GM21515 (cell line): ENCODE measurements around the gene PCDHGB2.
A peak's percentile ranks its signal among the peaks of the same experiment; 100 is the strongest.
"Not testable (repeated sequence)": the region's sequence is repeated elsewhere in the genome, so short reads cannot be mapped to it uniquely, and the experiment has no call there.

Source experiments
- ATAC-seq: cut with Tn5 transposase; IDR thresholded peaks from one replicate; pipeline ENCODE4 v1.9.1; 2021; ENCODE audit not compliant: unreplicated experiment

Gene PCDHGB2

DNA sequence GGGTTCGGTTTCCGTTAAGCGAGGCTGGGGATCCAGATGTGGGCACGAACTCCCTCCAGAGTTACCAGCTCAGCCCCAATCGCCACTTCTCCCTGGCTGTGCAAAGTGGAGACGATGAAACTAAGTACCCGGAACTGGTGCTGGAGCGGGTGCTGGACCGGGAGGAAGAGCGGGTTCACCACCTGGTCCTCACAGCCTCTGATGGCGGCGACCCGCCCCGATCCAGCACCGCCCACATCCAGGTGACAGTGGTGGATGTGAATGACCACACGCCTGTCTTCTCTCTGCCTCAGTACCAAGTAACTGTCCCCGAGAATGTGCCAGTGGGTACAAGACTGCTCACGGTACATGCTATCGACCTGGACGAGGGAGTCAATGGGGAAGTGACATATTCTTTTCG lies 23.6 kb downstream of the PCDHGB2 start:
- ATAC-seq: no peak

DNA sequence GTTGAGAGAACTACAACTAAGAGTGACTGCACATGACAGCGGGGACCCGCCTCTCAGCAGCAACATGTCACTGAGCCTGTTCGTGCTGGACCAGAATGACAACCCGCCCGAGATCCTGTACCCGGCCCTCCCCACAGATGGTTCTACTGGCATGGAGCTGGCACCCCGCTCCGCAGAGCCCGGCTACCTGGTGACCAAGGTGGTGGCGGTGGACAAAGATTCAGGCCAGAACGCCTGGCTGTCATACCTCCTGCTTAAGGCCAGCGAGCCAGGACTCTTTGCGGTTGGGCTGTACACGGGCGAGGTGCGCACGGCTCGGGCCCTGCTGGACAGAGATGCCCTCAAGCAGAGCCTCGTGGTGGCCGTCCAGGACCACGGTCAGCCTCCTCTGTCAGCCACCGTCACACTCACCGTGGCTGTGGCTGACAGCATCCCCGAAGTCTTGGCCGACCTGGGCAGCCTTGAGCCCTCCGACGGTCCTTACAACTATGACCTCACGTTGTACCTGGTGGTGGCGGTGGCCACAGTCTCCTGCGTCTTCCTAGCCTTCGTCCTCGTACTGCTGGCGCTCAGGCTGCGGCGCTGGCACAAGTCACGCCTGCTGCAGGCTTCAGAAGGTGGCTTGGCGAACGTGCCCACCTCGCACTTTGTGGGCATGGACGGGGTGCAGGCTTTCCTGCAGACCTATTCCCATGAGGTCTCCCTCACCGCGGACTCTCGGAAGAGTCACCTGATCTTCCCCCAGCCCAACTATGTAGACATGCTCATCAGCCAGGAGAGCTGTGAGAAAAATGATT lies 24.9 kb downstream of the PCDHGB2 start:
- ATAC-seq: no peak

DNA sequence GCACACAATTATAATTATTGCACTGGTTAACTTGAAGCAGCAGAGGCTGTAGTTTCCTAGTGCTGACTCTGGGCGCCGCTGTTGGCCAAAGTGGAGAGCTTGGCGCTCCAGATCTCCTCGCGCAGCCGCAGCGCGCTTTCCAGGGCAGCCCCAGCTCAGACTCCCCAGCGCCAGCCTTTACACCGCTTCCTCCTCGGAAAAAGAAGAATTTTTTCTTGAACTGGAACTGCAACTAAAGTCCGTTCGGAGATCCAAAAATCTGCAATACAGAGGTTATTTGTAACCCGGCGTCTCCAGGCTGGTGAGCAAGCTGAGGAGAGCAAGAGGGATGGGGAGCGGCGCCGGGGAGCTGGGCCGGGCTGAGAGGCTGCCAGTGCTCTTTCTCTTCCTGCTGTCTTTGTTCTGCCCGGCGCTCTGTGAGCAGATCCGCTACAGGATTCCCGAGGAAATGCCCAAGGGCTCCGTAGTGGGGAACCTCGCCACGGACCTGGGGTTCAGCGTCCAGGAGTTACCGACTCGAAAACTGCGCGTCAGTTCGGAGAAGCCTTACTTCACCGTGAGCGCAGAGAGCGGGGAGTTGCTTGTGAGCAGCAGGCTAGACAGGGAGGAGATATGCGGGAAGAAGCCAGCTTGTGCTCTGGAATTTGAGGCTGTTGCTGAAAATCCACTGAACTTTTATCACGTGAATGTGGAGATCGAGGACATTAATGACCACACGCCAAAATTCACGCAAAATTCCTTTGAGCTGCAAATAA lies 27.9 kb downstream of the PCDHGB2 start, which contains the start of gene PCDHGB4:
TSS of gene PCDHGB4 (plus strand) at position 142 of the 755 bp plus-strand sequence. CDS start at position 329, 187 bp downstream.
- ATAC-seq: peak; percentile 78

DNA sequence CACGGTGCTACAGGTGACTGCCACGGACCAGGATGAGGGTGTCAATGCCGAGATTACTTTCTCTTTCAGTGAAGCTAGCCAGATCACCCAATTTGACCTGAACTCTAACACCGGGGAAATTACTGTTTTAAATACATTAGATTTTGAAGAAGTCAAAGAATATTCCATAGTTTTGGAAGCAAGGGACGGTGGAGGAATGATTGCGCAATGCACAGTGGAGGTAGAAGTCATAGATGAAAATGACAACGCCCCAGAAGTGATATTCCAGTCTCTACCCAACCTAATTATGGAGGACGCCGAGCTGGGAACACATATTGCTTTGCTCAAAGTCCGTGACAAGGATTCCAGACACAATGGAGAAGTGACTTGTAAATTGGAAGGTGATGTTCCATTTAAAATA lies 28.9 kb downstream of the PCDHGB2 start:
- no peak for ATAC-seq

DNA sequence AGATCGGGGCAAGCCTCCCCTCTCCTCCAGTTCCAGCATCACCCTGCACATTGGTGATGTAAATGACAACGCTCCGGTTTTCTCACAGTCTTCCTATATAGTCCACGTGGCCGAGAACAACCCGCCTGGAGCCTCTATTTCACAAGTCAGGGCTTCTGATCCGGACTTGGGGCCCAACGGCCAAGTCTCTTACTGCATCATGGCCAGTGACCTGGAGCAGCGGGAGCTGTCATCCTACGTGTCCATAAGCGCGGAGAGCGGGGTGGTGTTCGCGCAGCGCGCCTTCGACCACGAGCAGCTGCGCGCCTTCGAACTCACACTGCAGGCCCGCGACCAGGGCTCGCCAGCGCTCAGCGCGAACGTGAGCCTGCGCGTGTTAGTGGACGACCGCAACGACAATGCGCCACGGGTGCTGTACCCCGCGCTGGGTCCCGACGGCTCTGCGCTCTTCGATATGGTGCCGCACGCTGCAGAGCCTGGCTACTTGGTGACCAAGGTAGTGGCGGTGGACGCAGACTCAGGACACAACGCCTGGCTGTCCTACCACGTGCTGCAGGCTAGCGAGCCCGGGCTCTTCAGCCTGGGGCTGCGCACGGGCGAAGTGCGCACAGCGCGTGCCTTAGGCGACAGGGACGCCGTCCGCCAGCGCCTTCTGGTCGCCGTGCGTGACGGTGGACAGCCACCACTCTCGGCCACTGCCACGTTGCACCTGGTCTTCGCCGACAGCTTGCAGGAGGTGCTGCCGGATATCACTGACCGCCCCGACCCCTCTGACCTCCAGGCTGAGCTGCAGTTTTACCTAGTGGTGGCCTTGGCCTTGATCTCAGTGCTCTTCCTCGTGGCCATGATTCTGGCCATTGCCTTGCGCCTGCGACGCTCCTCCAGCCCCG lies 29.6 kb downstream of the PCDHGB2 start:
- no peak for ATAC-seq

DNA sequence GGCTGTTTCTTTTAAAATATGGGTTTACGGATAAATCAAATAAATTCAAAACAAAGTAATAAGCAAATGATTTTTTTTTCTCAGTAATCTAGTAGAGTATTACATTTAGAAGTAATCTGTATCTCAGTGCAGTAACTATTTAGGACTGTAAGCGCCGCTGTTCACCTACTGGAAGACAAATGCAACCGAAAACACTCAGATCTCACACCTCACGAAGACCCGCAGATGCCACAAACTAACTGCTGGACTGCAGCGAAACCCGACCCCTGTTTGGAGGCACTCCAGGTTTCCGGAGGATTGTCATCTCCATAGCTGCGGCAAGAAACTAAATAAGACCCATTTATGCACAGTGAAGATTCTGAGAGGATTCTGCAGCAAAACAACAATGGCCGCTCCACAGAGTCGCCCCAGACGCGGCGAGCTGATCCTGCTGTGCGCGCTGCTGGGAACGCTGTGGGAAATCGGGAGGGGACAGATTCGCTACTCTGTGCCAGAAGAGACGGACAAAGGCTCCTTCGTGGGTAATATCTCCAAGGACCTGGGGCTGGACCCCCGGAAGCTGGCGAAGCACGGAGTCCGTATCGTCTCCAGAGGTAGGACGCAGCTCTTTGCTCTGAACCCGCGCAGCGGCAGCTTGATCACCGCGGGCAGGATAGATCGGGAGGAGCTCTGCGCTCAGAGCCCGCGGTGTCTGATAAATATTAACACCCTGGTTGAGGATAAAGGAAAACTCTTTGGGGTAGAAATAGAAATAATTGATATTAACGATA lies 32.8 kb downstream of the PCDHGB2 start, which contains the start of gene PCDHGA8:
TSS of gene PCDHGA8 (plus strand) at position 205 of the 770 bp plus-strand sequence. CDS start at position 386, 181 bp downstream.
- ATAC-seq: no peak

DNA sequence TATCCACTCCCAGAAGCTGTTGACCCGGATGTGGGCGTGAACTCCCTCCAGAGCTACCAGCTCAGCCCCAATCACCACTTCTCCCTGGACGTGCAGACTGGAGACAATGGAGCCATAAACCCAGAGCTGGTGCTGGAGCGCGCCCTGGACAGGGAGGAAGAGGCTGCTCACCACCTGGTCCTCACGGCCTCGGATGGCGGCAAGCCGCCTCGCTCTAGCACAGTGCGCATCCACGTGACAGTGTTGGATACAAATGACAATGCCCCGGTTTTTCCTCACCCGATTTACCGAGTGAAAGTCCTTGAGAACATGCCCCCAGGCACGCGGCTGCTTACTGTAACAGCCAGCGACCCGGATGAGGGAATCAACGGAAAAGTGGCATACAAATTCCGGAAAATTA lies 33.5 kb downstream of the PCDHGB2 start:
- no peak for ATAC-seq

DNA sequence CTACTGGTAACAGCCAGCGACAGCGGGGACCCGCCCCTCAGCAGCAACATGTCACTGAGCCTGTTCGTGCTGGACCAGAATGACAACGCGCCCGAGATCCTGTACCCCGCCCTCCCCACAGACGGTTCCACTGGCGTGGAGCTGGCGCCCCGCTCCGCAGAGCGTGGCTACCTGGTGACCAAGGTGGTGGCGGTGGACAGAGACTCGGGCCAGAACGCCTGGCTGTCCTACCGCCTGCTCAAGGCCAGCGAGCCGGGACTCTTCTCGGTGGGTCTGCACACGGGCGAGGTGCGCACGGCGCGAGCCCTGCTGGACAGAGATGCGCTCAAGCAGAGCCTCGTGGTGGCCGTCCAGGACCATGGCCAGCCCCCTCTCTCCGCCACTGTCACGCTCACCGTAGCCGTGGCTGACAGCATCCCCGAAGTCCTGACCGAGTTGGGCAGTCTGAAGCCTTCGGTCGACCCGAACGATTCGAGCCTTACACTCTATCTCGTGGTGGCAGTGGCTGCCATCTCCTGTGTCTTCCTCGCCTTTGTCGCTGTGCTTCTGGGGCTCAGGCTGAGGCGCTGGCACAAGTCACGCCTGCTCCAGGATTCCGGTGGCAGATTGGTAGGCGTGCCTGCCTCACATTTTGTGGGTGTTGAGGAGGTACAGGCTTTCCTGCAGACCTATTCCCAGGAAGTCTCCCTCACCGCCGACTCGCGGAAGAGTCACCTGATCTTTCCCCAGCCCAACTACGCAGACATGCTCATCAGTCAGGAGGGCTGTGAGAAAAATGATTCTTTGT lies 34.8 kb downstream of the PCDHGB2 start:
- not testable (repeated sequence) for ATAC-seq

DNA sequence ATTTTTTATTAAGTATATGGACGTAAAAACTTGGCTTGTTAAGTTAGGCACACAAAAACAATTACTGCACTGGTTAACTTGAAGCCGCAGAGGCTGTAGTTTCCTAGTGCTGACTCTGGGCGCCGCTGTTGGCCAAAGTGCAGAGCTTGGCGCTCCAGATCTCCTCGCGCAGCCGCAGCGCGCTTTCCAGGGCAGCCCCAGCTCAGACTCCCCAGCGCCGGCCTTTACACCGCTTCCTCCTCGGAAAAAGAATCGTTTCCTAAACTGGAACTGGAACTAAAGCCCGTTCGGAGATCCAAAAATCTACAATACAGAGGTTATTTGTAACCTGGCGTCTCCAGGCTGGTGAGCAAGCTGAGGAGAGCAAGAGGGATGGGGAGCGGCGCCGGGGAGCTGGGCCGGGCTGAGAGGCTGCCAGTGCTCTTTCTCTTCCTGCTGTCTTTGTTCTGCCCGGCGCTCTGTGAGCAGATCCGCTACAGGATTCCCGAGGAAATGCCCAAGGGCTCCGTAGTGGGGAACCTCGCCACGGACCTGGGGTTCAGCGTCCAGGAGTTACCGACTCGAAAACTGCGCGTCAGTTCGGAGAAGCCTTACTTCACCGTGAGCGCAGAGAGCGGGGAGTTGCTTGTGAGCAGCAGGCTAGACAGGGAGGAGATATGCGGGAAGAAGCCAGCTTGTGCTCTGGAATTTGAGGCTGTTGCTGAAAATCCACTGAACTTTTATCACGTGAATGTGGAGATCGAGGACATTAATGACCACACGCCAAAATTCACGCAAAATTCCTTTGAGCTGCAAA lies 38.2 kb downstream of the PCDHGB2 start, which contains the start of gene PCDHGB5:
TSS of gene PCDHGB5 (plus strand) at position 192 of the 796 bp plus-strand sequence. CDS start at position 373, 181 bp downstream.
- peak; percentile 73 for ATAC-seq

DNA sequence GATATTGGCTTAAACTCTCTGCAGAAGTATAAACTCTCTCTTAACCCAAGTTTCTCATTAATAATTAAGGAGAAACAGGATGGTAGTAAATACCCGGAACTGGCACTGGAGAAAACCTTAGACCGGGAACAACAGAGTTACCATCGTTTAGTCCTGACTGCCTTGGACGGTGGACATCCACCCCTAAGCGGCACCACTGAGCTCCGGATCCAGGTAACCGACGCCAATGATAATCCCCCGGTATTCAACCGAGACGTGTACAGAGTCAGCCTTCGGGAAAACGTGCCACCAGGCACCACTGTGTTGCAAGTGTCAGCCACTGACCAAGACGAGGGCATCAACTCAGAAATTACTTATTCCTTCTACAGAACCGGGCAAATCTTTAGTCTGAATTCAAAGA lies 38.8 kb downstream of the PCDHGB2 start:
- no peak for ATAC-seq

DNA sequence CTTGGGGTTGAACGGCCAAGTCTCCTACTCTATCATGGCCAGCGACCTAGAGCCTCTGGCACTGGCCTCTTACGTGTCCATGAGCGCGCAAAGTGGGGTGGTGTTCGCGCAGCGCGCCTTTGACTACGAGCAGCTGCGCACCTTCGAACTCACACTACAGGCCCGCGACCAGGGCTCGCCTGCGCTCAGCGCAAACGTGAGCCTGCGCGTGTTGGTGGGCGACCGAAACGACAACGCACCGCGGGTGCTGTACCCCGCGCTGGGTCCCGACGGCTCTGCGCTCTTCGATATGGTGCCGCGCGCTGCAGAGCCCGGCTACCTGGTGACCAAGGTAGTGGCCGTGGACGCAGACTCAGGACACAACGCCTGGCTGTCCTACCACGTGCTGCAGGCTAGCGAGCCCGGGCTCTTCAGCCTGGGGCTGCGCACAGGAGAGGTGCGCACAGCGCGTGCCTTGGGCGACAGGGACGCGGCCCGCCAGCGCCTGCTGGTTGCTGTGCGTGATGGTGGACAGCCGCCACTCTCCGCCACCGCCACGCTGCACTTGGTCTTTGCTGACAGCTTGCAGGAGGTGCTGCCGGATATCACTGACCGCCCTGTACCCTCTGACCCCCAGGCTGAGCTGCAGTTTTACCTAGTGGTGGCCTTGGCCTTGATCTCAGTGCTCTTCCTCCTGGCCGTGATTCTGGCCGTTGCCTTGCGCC lies 39.9 kb downstream of the PCDHGB2 start:
- ATAC-seq: no peak

DNA sequence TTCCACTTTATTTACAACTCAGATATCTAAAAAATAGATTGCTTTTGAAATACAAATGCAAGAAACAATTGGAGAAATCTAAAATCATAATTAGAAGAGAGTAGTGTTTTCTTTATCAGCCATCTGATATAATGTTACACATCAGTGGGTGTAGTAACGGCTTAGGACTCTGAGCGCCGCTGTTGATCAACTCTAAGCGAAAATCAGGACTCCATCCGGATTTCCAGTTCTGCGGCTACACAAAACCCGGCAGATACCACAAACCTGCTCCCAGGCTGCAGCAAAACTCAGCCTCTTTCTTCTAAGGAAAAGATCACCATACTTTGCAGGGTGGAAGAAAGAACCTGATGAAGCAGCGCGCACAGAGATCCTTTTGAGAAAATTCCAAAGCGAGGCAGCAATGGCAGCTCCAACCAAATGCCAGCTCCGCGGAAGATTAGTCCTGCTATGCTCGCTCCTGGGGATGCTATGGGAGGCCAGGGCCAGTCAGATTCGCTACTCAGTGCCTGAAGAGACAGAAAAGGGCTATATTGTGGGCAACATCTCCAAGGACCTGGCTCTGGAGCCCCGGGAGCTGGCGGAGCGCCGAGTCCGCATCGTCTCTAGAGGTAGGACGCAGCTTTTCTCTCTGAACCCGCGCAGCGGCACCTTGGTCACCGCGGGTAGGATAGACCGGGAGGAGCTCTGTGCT lies 42.9 kb downstream of the PCDHGB2 start, which contains the start of gene PCDHGA9:
TSS of gene PCDHGA9 (plus strand) at position 226 of the 691 bp plus-strand sequence. CDS start at position 401, 175 bp downstream.
- ATAC-seq: no peak

DNA sequence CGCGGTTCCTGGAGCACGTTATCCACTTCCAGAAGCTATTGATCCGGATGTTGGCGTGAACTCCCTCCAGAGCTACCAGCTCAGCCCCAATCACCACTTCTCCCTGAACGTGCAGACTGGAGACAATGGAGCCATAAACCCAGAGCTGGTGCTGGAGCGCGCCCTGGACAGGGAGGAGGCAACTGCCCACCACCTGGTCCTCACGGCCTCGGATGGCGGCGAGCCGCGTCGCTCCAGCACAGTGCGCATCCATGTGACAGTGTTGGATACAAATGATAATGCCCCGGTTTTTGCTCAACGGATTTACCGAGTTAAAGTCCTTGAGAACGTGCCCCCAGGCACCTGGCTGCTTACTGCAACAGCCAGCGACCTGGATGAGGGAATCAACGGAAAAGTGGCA lies 43.6 kb downstream of the PCDHGB2 start:
- no peak for ATAC-seq

DNA sequence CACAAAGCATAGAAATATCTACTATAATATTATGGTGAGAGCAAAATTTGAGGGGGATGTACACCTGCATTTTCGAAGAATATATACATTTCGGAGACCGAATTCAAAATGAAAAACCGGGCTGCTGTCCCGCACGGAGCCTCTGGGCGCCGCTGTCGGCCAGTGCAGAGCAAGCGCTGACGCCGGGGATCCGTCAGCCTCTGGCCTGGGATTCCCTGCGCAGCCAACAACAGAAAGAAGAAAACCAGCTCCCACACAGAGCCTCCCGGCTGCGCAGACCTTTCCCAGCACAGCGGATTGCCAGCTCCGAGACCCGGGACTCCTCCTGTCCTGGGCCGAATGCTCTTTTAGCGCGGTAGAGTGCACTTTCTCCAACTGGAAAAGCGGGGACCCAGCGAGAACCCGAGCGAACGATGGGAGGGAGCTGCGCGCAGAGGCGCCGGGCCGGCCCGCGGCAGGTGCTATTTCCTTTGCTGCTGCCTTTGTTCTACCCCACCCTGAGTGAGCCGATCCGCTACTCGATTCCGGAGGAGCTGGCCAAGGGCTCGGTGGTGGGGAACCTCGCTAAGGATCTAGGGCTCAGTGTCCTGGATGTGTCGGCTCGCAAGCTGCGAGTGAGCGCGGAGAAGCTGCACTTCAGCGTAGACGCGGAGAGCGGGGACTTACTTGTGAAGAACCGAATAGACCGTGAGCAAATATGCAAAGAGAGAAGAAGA lies 48.2 kb downstream of the PCDHGB2 start, which contains the start of gene PCDHGB6:
TSS of gene PCDHGB6 (plus strand) at position 232 of the 716 bp plus-strand sequence. CDS start at position 414, 182 bp downstream.
- ATAC-seq: peak; percentile 61

DNA sequence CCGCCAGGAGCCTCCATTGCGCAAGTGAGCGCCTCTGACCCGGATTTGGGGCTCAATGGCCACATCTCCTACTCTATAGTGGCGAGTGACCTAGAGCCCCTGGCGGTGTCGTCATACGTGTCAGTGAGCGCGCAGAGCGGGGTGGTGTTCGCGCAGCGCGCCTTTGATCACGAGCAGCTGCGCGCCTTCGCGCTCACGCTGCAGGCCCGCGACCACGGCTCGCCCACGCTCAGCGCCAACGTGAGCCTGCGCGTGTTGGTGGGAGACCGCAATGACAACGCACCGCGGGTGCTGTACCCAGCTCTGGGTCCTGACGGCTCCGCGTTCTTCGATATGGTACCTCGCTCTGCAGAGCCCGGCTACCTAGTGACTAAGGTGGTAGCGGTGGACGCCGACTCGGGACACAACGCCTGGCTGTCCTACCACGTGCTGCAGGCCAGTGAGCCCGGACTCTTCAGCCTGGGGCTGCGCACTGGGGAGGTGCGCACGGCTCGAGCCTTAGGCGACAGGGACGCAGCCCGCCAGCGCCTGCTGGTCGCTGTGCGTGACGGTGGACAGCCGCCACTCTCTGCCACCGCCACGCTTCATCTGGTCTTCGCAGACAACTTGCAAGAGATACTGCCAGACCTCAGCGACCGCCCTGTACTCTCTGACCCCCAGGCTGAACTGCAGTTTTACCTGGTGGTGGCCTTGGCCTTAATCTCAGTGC lies 50.0 kb downstream of the PCDHGB2 start:
- ATAC-seq: no peak

DNA sequence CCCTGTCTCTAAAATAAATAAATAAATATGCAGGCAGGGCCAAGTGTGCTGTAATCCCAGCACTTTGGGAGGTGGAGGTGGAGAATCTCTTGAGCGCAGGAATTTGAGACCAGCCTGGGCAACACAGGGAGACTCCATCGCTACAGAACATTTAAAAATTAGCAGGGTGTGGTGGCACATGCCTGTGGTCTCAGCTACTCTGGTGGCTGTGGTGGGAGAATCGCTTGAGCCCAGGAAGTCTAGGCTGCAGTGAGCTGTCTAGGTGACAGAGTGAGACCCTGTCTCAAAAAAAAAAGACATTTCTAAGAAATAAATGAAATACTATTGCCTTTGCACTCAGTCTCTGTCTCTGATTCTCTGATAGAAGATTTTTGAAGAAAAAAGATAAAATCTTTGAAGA lies 51.8 kb downstream of the PCDHGB2 start:
- no peak for ATAC-seq
